Aorta (tissue), 5 donors: Measurements from ENCODE around the gene ZNF688. TPM values are rescaled to one million over a fixed set of nuclear protein-coding genes. Genes with fewer than 3 reads are reported as not detected.

Experiments
- ATAC-seq: fragments of 200-7000 bp; cut with Tn5 transposase; one replicate; pipeline ENCODE4 v1.9.1; 2022; ENCODE audit warnings: moderate library complexity; ENCODE audit not compliant: low FRiP score
- DNase-seq, 2 donors: peaks; one replicate each; pipeline ENCODE4 v3.0.0-alpha.2; 2020
- H3K27ac ChIP-seq, 2 donors: one replicate each; pipeline ENCODE4 v1.5.1; 2013; ENCODE audit warnings: low read length in 2 of 2, mild to moderate bottlenecking in 2 of 2, moderate library complexity in 2 of 2, control low read depth in 1 of 2, inconsistent platforms in 1 of 2, low read depth in 1 of 2
- H3K27me3 ChIP-seq, 2 donors: one replicate each; pipeline ENCODE4 v1.6.1; 2013; ENCODE audit warnings: control low read depth in 1 of 2, low read length in 1 of 2, mild to moderate bottlenecking in 1 of 2, moderate library complexity in 1 of 2; ENCODE audit not compliant: insufficient read depth in 2 of 2, control insufficient read depth in 1 of 2
- H3K36me3 ChIP-seq, 2 donors: one replicate each; pipeline ENCODE4 v1.6.1; 2013; ENCODE audit warnings: control low read depth in 1 of 2, low read length in 1 of 2, mild to moderate bottlenecking in 1 of 2; ENCODE audit not compliant: insufficient read depth in 2 of 2, control insufficient read depth in 1 of 2
- H3K4me1 ChIP-seq, 2 donors: one replicate each; pipeline ENCODE4 v1.6.1; 2013; ENCODE audit warnings: low read length in 2 of 2, control low read depth in 1 of 2, mild to moderate bottlenecking in 1 of 2, moderate library complexity in 1 of 2; ENCODE audit not compliant: insufficient read depth in 2 of 2, control insufficient read depth in 1 of 2
- H3K4me3 ChIP-seq, 2 donors: one replicate each; pipeline ENCODE4 v1.5.1; 2013; ENCODE audit warnings: low read length in 2 of 2, control low read depth in 1 of 2, mild to moderate bottlenecking in 1 of 2
- H3K9me3 ChIP-seq: one replicate; pipeline ENCODE4 v1.6.1; 2013; ENCODE audit warnings: mild to moderate bottlenecking, low read length; ENCODE audit not compliant: control insufficient read depth
- WGBS, 2 donors: extraction: QIAGEN DNeasy Blood & Tissue Kit; methylation state at CpG; one replicate each; pipeline ENCODE4 v1.1.7; 2013; 5-methylcytosine and 5-hydroxymethylcytosine counted together
- intact Hi-C, 2 donors: fragments of 100-400 bp; cut with DNase I; formaldehyde crosslinking; loops; one replicate each; pipeline versions ENCODE4 v1.14.2 to v1.15.0; 2022
- polyA plus RNA-seq, 2 donors: library from polyadenylated mRNA; stranded (reverse); fragments of 200-250 nt; gene quantifications; one replicate each; pipeline ENCODE4 v1.2.3, GENCODE V29; 2013
- total RNA-seq, 2 donors: library from RNA; stranded (reverse); fragmentation: NEBNext Ultra II Directional; extraction: Animal tissue kit (Norgen Biotek cat#: 25700); gene quantifications; one replicate each; pipeline ENCODE4 v1.2.1, GENCODE V29; 2021
- donor health status: healthy with polysubstance abuse.
- donor health status: Bipolar disorder and iron deficiency.
- donor health status: DM: no; HTN: no; CAD: no.
- donor health status: DM: no; HTN: no; CAD: no.
- donor health status: DM: yes; HTN: yes; CAD: no.

The ZNF688 gene
- total and polyA plus RNA-seq, 4 donors = 9.0 to 20.2 (median 15.1) TPM

DNA sequence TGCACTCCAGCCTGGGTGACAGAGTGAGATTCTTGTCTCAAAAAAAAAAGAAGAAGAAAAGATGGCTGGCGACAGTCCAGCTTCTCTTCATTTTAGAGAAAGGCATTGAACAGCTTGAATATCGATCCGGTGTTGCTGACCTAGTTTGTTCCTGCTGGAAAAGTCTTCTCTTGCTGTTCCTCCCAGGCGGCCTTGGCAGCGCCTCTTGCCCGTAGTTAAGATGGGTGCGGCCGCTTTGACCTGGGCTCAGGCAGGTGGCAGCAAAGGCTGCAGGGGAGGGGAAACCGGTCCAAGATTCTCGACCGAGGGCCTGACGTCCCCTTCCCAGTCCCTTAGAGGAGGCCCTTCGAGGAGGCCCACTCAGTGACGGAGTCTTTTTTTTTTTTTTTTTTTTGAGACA, 9.5 kb downstream of the ZNF688 start:
- no peak for ATAC-seq
- intact Hi-C loops = no loop called here
- Histone ChIP-seq H3K4me3 (no peak overlapping the region), H3K36me3 (no peaks in the 10 kb centered on the region), H3K27me3 (no peaks in the 10 kb centered on the region), H3K4me1 (no peaks in the 10 kb centered on the region), H3K9me3 (no peaks in the 10 kb centered on the region), H3K27ac (no peak overlapping the region)
- no peak for DNase-seq
- 95 to 97% methylated on average over 14 of the region's 14 CpGs for WGBS, 2 donors

- H3K4me3 ChIP-seq = peak overlapping the region in 1 of 2 donors; percentile 28
- H3K4me1 ChIP-seq = no peaks in the 10 kb centered on the region
- WGBS, 2 donors = 12 to 15% methylated on average over 46 of the region's 46 CpGs
- DNase-seq (peak; percentile 66 to 79), ATAC-seq (no peak)
- H3K27me3 ChIP-seq = no peaks in the 10 kb centered on the region
- no peaks in the 10 kb centered on the region for H3K9me3 ChIP-seq
- intact Hi-C loops = no loop called here
- no peak overlapping the region for H3K27ac ChIP-seq
- H3K36me3 ChIP-seq = no peaks in the 10 kb centered on the region
These were observed 10.3 kb downstream of the ZNF688 start for GRCh38 chr16:30561089-30561816.

DNA sequence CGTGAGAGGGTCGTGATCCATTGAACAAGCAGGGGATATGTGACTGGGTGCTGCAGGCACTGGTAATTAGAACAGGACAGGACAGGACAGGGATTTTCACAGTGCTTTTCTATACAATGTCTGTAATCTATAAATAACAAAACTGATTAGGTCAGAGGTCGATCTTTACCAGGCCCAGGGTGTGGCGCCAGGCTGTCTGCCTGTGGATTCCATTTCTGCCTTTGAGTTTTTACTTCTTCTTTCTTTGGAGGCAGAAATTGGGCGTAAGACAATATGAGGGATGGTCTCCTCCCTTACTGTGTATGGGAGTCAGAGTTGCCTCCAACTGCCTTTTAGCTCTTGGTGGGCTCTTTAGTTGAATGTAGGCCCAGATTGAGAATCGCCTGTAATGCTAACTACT, 11.8 kb downstream of the ZNF688 start:
- no peaks in the 10 kb centered on the region for H3K9me3 ChIP-seq
- no peak for ATAC-seq
- DNase-seq = no peak
- no peak overlapping the region for H3K27ac ChIP-seq
- WGBS, 2 donors = 91 to 96% methylated on average over 6 of the region's 6 CpGs
- no peak overlapping the region for H3K4me3 ChIP-seq
- no peaks in the 10 kb centered on the region for H3K4me1 ChIP-seq
- intact Hi-C loops = no loop called here
- H3K27me3 ChIP-seq = no peaks in the 10 kb centered on the region
- H3K36me3 ChIP-seq = peaks cover 0 to 4% of the 10 kb centered on the region in 2 donors

DNA sequence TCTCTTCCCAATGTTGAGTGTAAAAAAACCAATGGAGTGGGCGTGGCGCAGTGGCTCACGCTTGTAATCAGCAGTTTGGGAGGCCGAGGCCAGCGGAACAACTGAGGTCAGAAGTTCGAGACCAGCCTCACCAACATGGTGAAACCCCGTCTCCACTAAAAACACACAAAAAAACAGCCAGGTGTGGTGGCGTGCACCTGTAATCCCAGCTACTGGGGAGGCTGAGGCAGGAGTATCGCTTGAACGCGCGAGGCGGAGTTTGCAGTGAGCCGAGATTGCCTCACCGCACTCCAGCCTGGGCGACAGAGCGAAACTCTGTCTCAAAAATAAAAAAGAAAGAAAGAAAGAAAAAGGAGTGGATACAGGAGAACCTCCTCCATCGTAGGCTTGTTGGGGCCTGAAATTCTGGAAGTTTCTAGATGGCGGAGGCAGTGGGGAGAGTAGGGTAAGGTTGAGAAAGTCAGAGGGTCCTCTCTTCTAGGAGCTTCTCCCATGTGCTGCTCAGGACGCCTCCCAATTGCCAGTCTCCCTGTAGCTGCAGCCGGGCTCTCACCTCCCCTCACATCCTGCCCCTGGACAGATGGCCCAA, 12.6 kb downstream of the ZNF688 start:
- no peaks in the 10 kb centered on the region for H3K9me3 ChIP-seq
- peak in 1 of 2 donors; percentile 82 for DNase-seq
- WGBS, 2 donors = 89 to 91% methylated on average over 21 of the region's 21 CpGs
- H3K4me3 ChIP-seq = no peak overlapping the region
- intact Hi-C loops = loop anchor here in 1 of 2 donors (1.0 kb wide), 1 partner anchor 12 kb away; the partner anchor contains the start of gene ZNF688
- no peak for ATAC-seq
- no peak overlapping the region for H3K27ac ChIP-seq
- no peaks in the 10 kb centered on the region for H3K27me3 ChIP-seq
- no peaks in the 10 kb centered on the region for H3K4me1 ChIP-seq
- peaks cover 0 to 4% of the 10 kb centered on the region in 2 donors for H3K36me3 ChIP-seq

GRCh38 chr16:30557957-30558788, 13.3 kb downstream of the ZNF688 start, which contains the start of gene ZNF764:
ZNF764 (minus strand) TSS chr16:30558374; CDS start chr16:30558182, 192 bp downstream.
- Histone ChIP-seq H3K9me3 (no peaks in the 10 kb centered on the region), H3K27me3 (no peaks in the 10 kb centered on the region), H3K4me1 (no peaks in the 10 kb centered on the region), H3K27ac (peak within 1 kb of the TSS in 1 of 2 donors; percentile 53), H3K36me3 (peaks cover 0 to 4% of the 10 kb centered on the region in 2 donors), H3K4me3 (peak within 1 kb of the TSS; percentile 39 to 63)
- 0 to 1% methylated on average over 73 to 74 of the region's 74 CpGs for WGBS, 2 donors
- intact Hi-C loops = loop anchor here in 1 of 2 donors (1.0 kb wide), 1 partner anchor 13 kb away; the partner anchor contains the start of gene ZNF688
- ATAC-seq (peak; percentile 98), DNase-seq (peak; percentile 98 to 99)

GRCh38 chr16:30557707-30557956, 13.9 kb downstream of the ZNF688 start:
- no peak for ATAC-seq
- Histone ChIP-seq H3K4me1 (no peaks in the 10 kb centered on the region), H3K27ac (peak overlapping the region in 1 of 2 donors; percentile 53), H3K9me3 (no peaks in the 10 kb centered on the region), H3K27me3 (no peaks in the 10 kb centered on the region), H3K36me3 (peaks cover 0 to 4% of the 10 kb centered on the region in 2 donors), H3K4me3 (peak overlapping the region; percentile 39 to 63)
- intact Hi-C loops = no loop called here
- WGBS, 2 donors = 0 to 1% methylated on average over 17 of the region's 17 CpGs
- peak in 1 of 2 donors; percentile 81 for DNase-seq

DNA sequence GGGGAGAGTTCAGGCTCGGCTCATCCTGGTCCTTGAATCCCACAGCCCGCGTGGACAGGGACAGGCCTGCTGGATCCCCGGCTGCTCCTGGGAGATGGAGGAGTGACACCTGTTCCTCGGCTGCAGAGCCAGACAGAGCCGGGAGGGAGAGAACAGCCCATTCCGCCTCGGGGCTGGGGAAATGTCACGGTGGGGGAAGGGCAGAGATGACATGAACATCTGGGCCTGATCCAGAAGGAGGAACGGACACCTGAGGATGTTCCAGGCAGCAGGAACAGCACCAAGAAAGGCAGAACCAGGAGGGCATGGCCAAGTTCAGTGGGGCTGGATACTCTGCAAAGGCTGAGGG, 15.4 kb downstream of the ZNF688 start:
- no peaks in the 10 kb centered on the region for H3K4me1 ChIP-seq
- H3K27me3 ChIP-seq = no peaks in the 10 kb centered on the region
- H3K4me3 ChIP-seq = no peak overlapping the region
- intact Hi-C loops = no loop called here
- H3K27ac ChIP-seq = no peak overlapping the region
- H3K9me3 ChIP-seq = no peaks in the 10 kb centered on the region
- ATAC-seq (no peak), DNase-seq (no peak)
- 77 to 80% methylated on average over 9 to 10 of the region's 10 CpGs for WGBS, 2 donors
- H3K36me3 ChIP-seq = peaks cover 0 to 4% of the 10 kb centered on the region in 2 donors

GRCh38 chr16:30555315-30556124, 16.0 kb downstream of the ZNF688 start:
- Histone ChIP-seq H3K36me3 (peaks cover 0 to 4% of the 10 kb centered on the region in 2 donors), H3K27me3 (no peaks in the 10 kb centered on the region), H3K9me3 (no peaks in the 10 kb centered on the region), H3K4me1 (no peaks in the 10 kb centered on the region), H3K27ac (no peak overlapping the region), H3K4me3 (no peak overlapping the region)
- no peak for DNase-seq
- intact Hi-C loops = no loop called here
- ATAC-seq = no peak
- WGBS, 2 donors = 96% methylated on average over 65 to 69 of the region's 69 CpGs
